NCI-H446 (cell line): ENCODE data around the gene OPRL1.

Experiments used
- DNase-seq, 2 experiments: peaks; one replicate each; lab custom pipeline; 2025; lab: John Stamatoyannopoulos, UW

OPRL1 gene

DNA sequence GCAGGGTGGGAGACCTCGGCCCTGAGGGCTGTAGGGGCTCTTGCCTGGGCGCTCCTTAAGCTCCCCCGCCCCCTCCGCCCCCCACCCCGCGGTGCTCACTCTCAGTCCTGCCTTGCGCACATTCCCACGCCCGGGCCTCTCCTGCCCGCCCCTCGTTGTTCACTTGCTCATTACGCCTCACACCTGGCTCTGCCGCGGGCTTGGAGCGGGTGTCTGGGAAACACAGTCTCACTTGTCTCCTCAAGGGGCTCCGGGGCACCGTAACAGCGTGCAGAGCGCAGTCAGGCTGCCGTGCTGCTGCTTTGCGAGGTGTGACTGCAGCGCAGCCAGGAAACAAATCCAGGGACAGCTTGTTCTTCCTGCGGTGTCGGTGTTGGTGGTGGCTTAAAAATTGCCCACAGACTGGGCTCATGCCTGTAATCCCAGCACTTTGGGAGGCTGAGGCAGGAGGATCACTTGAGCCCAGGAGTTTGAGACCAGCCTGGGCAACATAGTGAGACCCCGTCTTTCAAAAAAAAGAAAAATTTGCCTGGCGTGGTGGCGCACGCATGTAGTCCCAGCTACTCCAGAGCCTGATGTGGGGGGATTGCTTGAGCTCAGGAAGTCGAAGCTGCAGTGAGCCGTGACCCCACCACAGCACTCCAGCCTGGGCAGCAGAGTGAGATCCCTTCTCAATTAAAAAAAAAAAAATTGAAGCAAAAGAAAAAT lies 22.9 kb downstream of the OPRL1 start:
- peak in 1 of 2 experiments; percentile 30 for DNase-seq

DNA sequence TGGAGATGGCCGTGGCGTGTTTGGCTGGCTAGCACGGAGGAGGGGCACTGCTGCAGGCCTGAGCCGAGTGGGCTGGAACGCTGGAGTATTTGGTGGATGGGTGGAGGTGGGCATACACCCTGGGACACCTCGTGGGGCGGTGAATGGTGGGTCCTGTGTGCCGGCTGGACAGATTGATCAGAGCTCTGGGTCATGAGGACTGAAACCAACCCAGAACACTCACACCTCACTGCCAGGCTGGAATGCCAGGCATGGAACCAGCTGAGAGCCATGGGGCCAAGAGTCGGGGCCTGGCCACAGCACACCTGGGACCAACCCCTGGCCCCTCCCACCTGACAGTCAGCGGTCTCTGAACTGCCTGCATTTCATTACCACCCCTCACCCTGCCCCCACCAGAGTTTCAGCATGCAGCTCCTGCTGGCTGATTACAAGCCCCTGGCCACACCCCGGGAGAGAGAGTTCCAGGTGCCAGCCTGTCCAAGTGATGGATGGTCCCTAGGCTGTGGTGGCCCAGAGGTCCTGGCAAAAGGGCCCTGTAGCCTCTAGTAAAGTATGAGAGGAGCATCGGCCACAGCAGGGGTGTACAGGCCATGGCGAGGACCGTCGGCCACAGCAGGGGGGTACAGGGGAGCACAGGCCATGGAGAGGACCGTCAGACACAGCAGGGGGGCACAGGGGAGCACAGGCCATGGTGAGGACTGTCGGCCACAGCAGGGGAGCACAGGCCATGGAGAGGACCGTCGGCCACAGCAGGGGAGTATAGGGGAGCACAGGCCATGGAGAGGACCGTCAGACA lies 24.2 kb downstream of the OPRL1 start:
- DNase-seq: no peak

DNA sequence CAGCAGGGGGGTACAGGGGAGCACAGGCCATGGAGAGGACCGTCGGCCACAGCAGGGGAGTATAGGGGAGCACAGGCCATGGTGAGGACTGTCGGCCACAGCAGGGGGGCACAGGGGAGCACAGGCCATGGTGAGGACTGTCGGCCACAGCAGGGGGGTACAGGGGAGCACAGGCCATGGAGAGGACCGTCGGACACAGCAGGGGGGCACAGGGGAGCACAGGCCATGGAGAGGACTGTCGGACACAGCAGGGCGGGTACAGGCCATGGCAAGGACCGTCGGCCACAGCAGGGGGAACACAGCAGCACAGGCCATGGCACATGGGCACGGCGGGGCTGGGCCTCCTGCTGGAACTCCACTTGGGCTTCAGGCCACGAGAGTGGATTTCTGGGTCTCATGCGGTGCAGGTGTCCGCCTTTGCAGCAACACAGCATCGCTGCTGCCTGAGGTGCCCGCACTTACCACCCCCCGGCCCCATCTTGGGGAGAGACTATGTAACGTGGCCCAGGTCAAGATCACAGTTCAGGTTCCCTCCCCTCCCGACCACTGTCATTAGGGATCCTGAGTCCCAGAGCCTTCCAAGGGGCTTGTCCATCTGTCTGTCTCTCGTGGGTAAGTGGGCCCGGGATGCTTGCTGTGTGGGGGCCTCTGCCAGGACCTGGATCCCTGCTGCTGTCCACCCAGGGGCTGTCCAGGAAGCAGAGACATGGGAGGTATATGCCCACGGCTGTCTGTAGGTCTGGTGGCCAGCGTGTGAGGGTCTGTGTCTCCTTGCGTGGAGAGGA lies 25.0 kb downstream of the OPRL1 start:
- no peak for DNase-seq

DNA sequence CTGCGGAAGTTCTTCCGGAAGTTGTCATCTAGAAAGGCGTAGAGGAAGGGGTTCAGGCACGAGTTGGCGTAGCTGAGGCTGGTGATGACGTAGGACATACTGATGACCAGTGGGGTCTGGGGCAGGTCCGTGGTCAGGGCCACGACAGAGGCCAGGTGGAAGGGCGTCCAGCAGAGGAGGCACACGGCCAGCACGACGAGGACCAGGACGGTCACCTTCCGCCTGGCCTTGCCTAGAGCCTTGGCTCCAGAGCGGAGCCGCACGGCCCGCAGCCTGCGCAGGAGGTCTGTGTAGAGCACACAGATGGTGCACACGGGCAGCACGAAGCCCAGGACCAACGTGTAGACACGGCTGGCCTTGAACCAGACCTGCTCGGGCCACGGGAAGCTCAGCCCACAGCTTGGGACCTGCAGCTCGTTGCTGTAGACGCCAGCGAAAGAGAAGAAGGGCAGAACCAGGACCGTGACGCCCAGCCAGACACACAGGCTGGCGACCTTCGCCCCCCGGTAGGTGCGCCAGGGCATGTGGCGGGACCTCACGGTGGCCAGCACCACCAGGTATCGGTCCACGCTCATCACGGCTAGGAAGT lies 26.1 kb downstream of the OPRL1 start:
- no peak for DNase-seq

DNA sequence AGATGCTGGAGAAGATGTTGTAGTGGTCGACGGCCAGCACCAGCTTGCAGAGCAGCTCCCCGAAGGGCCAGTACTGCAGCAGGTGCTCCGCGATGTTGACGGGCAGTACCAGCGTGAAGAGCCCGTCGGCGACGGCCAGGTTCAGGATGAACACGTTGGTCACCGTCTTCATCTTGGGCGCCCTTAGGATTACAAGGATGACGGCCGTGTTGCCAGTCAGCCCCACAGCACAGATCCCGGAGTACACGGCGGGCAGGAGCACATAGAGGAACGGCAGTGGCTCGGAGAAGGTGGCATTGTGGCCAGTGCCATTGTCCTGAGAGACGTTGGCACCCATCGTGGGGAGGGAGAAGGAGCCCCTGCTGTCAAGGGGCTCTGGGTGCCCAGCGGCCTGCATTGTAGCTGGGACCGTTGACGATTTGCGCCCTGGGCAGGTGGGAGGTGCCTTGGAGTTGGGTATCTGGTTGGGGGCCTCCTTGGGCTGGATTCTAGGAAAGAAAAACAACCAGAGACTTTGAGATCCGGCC lies 26.6 kb downstream of the OPRL1 start:
- no peak for DNase-seq

DNA sequence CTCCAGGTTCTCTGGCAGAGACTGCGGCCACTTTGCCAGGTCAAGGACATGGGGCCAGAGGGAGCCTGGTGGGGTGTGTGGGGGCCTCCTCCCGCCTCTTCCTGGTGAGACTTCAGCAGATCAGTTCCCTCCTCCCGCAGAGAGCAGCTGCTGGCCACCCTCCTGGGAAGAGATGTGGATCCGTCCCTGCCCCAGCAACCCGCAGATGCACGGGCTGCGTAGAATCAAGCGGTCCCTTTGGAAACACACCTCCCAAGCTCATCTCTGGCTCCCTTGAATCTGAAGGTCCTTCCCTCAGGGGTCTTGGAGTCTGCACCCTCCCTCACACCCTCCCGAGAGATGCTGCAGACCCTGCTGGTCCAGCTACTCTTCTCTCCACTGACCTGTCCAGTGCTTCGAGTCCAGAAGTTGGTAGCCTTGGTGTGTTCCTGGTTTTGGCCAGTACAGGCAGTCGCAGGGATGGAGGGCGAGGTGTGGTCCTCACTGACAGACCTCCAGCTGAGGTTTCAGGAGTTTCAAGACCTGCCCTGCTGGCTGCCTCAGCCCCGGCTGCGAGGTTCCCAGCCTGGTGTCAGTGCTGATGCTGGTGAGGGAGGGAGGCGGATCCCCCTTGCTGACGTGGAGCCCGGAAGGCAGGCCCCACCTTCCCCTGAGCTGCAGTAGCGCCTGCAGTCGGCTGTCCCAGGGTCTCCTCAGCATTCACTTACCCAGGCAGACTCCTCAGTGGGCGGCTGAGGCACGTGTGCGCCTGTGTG lies 27.3 kb downstream of the OPRL1 start, which contains the start of gene NPBWR2:
Gene NPBWR2 (minus strand): TSS at position 585 of the 755 bp plus-strand sequence. CDS start 734 bp downstream, outside the sequence.
- no peak for DNase-seq

DNA sequence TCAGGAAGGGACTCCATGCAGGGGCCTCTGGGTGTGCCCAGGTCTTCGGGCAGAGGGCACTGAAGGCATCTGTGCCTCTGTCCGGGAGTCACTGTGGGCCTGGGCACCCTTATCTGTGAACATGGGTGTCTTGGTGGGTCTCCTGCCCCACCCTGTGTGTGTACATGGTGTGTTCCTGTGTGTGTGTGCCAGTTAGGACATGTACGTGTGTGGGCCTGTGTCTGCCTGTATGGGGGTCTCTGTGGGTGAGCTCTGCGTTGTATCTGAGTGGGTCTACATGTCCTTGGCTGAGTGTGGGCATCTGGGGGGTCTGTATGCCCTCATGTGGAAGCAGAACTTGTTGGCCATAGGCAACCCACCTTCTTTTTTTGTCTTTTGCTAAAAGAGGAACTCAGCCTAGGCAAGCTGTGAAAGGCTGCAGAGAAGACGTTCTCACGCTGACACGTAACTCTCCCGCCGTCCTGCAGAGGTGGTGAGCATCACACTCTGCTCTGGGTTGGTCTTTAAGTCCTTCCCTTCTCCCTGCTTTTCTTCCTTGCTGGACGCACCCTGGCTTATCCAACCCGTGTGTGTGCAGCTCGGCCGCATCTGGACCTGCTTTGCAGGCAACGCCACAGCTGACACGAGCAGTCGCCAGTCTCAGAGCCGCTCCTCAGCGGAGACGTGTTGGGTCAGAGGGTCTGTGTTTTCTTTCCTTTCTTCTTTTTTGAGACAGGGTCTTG lies 28.0 kb downstream of the OPRL1 start:
- DNase-seq: no peak

DNA sequence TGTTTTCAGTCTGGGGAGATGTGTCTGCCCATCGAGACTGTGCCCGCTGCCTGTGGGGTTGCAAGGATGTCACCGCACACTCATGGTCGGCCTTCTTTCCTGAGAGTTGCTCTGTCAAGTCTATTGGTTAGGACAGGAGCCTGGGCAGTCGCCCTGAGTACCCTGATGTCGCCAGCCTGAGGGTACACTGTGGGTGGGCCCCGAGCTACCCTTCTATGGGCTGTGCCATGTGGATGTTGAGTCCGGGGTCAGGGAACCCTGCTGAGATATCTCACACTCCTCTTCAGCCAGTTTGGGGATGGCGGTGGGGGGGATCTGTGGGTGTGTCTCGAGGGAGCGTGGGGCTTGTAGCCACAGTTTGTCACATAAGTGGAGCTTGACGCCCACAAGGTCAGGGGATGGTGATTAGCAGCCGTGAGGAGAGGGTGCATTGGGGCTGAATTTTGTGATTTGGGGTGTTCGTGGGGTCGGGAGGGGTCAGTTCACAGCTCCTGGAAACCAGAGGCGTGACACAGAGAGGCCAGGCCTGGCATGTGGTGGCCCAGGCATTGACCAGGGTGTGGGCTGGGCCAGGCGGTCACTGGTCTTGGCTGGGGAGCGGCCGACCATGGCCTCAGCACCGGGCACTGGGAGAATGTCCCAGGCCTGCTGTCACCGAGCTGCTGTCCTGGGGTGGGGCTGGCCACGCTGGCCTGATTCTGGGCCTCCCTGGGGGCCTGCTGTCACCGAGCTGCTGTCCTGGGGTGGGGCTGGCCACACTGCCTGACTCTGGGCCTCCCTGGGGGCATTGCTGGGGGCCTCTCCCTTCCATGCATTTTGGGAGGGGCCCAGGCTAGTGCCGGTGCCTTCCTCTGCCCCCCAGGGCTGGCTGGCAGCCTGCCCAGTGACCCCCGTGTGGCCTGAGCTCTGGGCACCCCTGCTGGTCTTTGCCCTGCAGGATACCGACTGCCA lies 29.1 kb downstream of the OPRL1 start:
- no peak for DNase-seq

DNA sequence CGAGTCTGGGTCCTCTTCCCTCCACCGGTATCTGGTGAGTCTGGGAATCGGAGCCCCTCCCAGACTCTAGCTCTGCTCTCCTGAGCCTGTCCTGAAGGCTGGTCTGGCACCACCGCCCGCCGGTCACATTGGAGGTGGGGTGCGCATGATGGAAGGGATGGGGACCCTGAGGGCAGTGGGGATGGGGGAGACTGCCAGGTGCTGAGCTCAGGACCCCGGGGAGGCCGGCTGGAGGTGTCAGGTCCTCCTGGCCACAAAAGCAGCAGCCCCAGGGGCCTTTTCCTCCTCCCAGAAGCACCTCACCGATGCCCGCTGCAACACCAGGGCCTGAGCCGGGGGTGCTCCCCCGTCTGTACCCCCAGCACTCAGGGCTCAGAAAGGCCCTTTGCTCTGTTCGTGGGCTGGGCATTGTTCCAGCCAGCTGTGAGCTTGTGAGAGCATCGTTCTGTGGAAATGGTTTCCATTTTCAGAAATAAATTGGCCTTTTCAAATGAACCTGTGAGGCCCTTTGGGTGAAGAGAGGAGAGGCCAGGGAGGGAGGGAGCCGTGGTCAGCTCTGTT lies 30.0 kb downstream of the OPRL1 start:
- DNase-seq: no peak

DNA sequence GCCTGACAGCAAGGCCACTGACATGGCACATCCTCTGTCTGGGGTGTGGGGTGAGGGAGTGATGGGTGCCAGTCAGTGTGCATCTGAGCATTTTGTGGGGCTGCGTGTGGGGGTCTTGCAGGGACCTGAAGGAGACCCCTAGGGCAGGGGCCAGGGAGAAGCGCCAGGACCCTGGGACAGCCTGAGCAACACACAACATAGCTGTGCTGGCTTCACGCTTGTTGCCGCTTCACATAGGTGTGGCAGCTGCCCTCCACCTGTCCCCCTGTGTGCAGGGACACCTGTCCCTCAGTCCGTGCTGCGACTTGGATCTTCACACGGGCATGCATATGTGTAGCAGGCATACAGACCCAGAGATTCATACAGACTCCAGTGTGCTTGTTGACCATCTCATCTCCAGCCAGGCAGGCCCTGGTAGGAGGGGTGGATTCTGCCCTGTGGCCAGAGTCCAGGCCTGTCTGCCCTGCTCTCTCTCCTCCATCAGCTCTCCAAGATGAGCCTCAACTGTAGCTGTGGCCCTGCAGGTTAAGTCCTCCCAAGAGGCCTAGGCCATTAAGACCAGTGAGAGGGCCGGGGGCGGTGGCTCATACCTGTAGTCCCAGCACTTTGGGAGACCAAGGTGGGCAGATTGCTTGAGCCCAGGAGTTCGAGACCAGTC lies 30.7 kb downstream of the OPRL1 start:
- DNase-seq: no peak

DNA sequence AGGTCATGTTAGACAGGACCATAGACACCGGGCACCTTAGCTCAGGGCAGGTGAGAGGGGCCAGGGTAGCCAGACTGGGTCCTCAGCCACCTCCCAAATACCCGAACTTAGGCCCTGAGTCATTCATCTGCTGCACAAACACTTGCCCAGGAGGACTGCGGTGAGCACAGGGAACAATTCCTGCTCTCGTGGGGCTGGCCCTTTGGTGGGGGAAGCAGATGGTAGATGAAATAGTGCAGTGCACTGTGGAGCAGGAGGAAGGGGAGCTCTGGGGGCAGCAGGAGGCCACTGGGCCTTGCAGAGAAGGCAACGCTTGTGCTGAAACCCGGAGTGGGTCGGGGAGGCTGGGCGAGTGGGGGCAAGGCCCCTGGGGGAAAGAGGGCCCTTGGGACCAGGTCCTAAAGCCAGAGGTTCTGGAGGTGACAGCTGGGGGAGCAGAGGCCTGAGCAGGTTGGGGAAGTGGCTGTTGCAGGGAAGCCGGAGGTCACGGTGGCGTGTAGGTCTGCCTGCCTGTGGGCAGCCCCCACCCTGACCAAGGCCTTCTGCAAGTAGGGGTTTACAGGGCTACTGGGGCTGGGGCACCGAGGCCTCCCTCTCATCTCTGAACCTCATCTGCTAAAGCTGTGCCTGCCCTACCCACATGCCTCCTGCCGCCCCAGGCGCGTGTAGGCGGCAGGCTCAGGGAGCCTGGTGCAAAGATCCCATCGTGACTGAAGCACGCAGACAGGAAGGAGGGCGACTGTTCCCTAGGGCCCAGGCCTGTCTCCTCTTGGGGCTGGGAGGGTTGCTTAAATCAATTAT lies 32.2 kb downstream of the OPRL1 start:
- DNase-seq: no peak

DNA sequence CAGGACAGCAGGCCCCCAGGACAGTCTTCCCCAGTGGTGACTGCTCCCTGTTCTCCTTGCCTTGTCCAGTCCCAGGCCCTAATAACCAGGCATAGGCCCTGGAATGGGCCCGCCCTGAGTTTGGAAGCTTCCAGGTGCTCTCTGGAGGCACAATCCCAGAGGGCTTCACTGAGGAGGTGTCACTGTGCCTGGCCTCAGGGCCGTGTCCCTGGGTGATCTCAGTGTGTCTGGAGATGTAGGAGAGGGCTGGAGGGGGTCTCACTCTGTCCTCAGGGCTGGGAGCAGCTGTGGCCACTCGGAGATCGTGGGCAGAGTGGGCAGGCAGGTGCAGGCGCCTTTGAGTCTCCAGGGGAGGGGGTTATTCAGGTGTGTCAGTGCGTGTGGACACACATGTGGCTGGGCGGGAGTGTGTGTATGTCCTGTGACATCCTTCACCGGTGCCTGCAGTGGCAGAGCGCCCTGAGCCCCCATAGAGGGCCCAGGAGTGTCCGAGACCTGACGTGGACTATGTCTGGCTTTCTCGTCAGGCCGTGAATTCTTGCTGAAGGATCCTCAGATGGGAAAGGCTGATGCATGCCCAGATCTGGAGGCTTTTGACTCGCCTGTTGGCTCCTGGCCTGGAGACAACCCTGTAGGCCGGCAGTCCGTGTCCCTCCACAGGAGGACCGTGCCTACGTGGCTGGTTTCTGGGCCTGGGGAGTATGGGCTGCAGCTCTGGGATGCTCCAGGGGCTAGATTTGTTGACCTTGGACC lies 33.0 kb downstream of the OPRL1 start:
- no peak for DNase-seq

DNA sequence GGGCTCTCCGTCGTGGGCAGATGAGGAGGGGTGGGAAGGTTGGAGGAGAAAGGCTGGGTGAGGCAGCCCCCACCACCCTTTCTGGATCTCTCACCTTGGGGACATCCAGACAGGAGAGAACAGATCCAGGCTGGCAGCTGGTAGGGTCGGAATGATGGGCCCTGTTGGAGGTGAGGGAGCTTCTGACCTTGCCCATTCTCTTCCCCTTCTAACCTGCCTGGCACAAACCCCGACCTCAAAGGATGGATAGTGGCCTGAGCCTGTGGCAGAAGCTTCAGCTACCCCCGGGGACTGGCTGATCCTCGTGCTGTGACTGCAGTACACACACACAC lies 33.5 kb downstream of the OPRL1 start:
- DNase-seq: no peak

DNA sequence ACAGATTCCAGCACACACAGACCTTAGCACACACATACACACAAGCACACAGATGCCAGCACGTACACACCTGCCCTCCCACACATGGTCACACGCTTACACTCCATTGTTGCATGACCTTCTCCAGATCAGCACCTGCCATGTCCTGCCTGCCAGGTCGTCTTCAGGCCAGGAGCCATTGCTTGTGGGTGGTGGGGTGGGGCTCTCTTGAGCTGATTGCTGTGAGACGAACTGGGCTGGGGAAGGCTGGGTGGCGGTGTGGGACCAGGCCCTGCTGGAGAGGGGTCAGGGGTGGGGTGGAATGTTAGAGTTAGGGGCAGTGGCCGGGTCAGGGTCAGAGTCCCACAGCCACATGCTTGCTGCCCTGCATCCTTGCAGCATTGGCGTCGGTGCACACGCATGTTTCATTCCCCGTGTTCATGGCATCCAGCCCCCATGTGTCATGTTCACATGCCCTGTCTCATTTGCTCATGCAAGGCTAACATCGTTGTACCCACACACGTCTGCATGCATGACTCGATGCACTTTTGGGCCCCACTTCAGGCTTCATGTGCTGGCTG lies 34.0 kb downstream of the OPRL1 start:
- DNase-seq: no peak

DNA sequence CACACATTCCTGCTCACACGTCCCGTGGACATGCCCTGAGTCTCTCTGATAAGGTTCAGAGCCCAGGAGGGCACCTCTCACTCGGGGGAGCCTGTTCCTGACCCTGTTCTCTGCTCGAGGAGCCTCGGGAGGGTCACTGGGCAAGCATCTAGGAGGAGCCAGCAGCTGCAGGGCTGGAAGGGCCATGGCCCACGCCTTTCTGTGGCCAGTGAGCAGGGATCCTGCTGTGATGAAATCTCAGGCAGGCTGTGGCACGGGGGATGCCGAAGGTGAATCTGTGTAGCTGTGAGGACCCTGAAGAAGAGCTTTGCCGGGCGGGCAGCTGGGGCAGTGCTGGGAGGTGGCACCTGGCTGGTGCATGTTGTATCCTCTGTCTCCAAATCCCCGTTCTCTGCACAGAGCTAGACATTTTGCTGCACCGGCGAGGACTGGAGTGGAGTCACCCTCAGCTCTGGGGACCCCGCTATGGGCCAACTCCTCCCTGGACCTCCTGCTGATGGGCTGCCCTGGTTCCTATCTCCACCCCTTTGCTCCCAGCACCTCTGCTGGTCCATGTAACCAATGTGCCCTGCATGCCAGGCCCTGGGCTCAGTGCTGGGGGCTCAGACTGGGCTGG lies 34.6 kb downstream of the OPRL1 start:
- DNase-seq: no peak

DNA sequence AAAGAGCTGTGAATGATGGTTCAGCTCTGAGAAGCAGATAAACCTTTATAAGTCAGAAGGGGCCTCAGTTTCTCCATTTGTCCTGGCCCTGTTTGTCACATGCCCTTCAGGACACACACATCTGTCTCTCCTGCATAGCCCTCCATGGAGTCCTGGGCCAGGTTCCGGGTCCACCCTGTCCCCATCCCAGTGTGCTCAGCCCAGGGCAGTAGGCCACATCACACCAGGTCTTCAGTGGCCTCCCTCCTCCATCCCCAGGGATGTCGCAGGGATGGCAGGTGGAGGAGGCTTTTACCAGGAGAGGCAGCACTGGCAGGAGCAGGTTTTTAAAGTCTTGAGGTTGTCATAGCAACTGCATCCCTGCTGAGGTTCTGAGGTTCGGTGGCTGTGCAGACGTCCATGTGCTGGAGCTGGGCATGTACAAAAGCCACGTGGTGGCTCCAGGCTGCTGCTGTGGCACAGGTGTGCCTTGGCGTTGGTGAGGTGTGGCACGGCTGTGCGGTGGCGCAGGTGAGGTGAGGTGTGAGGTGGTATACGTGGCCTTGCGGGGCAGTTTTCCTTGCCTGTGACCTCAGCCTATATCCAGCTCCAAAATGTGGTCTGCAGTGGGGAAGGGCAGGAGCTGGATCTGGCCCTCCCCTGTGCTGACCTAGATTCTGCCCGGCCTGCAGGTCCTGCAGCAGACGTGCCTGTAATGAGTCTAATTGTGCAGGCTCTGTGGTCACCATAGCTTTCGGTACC lies 35.5 kb downstream of the OPRL1 start:
- no peak for DNase-seq
